Measurements from ENCODE around the gene POM121C. TPM values are rescaled to one million over a fixed set of nuclear protein-coding genes. Genes with fewer than 3 reads are reported as not detected.
"Not testable (repeated sequence)": the region's sequence is repeated elsewhere in the genome, so short reads cannot be mapped to it uniquely, and the experiment has no call there.

Gene POM121C
- total and polyA plus RNA-seq, 10 of the 15 experiments (the other 5 are each of a cell fraction or from before 2014, with no cell fraction given) = 6.3 to 62.8 (median 17.1) TPM

- H3K4me1 ChIP-seq (ENCODE audit: control insufficient read depth, insufficient read depth, low read length); H3K36me3 ChIP-seq (ENCODE audit: control insufficient read depth in 2 of 2, insufficient read depth in 2 of 2, low read length in 1 of 2); H3K4me2 ChIP-seq (ENCODE audit: control insufficient read depth, insufficient read depth); SMC1A ChIA-PET (ENCODE audit: uncharacterized antibody, unreplicated experiment); intact Hi-C loops (cut with micrococcal nuclease; ENCODE audit: unreplicated experiment); H4K20me1 ChIP-seq (ENCODE audit: control insufficient read depth, insufficient read depth); POLR2A ChIA-PET; H3K27ac ChIP-seq (ENCODE audit: control insufficient read depth, insufficient read depth); FAIRE-seq; BruUV-seq (replicated peaks); H2AFZ ChIP-seq (ENCODE audit: control insufficient read depth, low read depth, low read length); H3K27me3 ChIP-seq (replicated peaks in 1 of 2; ENCODE audit: control insufficient read depth in 2 of 2, insufficient read depth in 2 of 2, low read length in 1 of 2); H3K79me2 ChIP-seq (ENCODE audit: control insufficient read depth, insufficient read depth, low read length); H3K4me3 ChIP-seq; CTCF ChIA-PET; in situ Hi-C loops (cut with MboI); DNase-seq (ENCODE audit: low read depth, low spot score); ATAC-seq; H3K9ac ChIP-seq (ENCODE audit: control insufficient read depth, insufficient read depth, low read length); H3K9me3 ChIP-seq (replicated peaks; ENCODE audit: control insufficient read depth, insufficient read depth, low read length); RAD21 ChIA-PET (ENCODE audit: unreplicated experiment): not testable (repeated sequence)
- WGBS (ENCODE audit: insufficient coverage, insufficient replicate concordance, low lambda C conversion rate, missing lambda C conversion rate) = no CpG with 5 or more reads among the region's 2 CpGs
Measured at GRCh38 chr7:75397865-75398264, 88.2 kb downstream of the POM121C start.

- POLR2A ChIA-PET; H4K20me1 ChIP-seq (ENCODE audit: control insufficient read depth, insufficient read depth); ATAC-seq; H3K36me3 ChIP-seq (ENCODE audit: control insufficient read depth in 2 of 2, insufficient read depth in 2 of 2, low read length in 1 of 2); in situ Hi-C loops (cut with MboI); CTCF ChIA-PET; DNase-seq (ENCODE audit: low read depth, low spot score); H3K4me3 ChIP-seq; BruUV-seq (replicated peaks); H3K27ac ChIP-seq (ENCODE audit: control insufficient read depth, insufficient read depth); H3K9ac ChIP-seq (ENCODE audit: control insufficient read depth, insufficient read depth, low read length); H3K4me2 ChIP-seq (ENCODE audit: control insufficient read depth, insufficient read depth); H3K79me2 ChIP-seq (ENCODE audit: control insufficient read depth, insufficient read depth, low read length); intact Hi-C loops (cut with micrococcal nuclease; ENCODE audit: unreplicated experiment); H3K27me3 ChIP-seq (replicated peaks in 1 of 2; ENCODE audit: control insufficient read depth in 2 of 2, insufficient read depth in 2 of 2, low read length in 1 of 2); H3K4me1 ChIP-seq (ENCODE audit: control insufficient read depth, insufficient read depth, low read length); RAD21 ChIA-PET (ENCODE audit: unreplicated experiment); SMC1A ChIA-PET (ENCODE audit: uncharacterized antibody, unreplicated experiment); H3K9me3 ChIP-seq (replicated peaks; ENCODE audit: control insufficient read depth, insufficient read depth, low read length); FAIRE-seq; H2AFZ ChIP-seq (ENCODE audit: control insufficient read depth, low read depth, low read length): not testable (repeated sequence)
- no CpG with 5 or more reads among the region's 34 CpGs for WGBS (ENCODE audit: insufficient coverage, insufficient replicate concordance, low lambda C conversion rate, missing lambda C conversion rate)
Measured at GRCh38 chr7:75395329-75395728, 90.8 kb downstream of the POM121C start, which contains the start of gene TRIM73. TSS of gene TRIM73 (plus strand) at chr7:75395629. CDS start at chr7:75398934, 3,305 bp downstream.

DNA sequence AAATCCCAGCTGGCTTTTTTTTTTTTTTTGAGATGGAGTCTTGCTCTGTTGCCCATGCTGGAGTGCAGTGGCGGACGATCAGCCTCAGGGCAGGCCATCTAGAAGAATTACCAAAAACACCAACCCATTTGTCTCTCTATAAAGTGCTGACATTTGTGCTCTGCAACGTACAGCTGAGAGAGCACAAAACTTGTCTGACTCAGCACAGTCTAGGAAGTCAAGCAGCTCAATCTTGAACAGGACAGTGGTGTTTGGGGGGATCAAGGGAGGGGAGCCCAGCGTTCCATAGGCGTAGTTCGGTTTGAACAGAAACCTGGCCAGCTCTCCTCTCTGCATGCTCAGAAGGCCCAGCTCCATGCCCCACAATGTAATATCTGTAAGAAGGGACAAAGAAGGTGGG, 92.9 kb downstream of the POM121C start:
- H3K9ac ChIP-seq (ENCODE audit: control insufficient read depth, insufficient read depth, low read length) = not testable (repeated sequence)

DNA sequence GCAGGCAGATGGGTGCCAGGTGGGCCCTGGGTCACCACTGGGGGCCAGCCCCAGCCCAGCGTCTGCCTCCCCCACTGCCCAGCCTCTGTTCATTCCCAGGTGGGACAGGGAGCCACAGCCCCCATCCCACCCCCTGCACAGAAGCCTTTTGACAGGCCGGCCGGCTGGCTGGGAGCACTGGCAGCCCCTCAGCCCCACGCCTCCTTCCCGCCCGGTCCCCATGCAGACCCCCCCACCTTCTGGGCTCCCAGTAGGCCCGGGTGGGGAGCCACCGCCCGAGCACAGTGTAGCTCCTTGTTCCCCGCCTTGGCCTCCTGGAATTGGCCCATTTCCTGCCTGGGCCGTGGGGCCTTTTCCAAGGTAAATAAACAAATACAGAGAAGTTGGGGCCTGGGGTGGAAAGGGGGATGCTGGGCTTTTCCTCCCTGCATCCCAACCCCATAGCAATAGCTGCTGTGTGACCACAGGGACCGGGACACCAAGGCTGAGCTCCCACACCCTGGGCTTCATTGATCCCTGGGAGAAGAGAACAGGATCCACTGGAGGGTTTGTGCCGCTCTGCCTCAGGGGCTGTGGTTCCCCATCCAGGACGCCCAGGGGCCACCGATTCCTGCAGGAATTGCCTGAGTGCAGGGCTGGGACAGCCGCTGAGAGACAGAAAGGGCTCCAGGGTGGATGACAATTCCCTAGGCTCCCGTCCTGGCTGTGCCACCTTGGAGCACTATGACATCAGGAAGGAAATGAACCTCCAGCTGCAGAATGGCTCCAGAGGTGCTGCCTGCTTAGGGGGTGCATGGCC, 111.4 kb downstream of the POM121C start:
- SMC1A ChIA-PET (ENCODE audit: uncharacterized antibody, unreplicated experiment); in situ Hi-C loops (cut with MboI); H3K4me1 ChIP-seq (ENCODE audit: control insufficient read depth, insufficient read depth, low read length); H3K27me3 ChIP-seq (replicated peaks in 1 of 2; ENCODE audit: control insufficient read depth in 2 of 2, insufficient read depth in 2 of 2, low read length in 1 of 2); BruUV-seq (replicated peaks); DNase-seq (ENCODE audit: low read depth, low spot score); H3K4me2 ChIP-seq (ENCODE audit: control insufficient read depth, insufficient read depth); FAIRE-seq; H4K20me1 ChIP-seq (ENCODE audit: control insufficient read depth, insufficient read depth); POLR2A ChIA-PET; H3K9ac ChIP-seq (ENCODE audit: control insufficient read depth, insufficient read depth, low read length); H3K27ac ChIP-seq (ENCODE audit: control insufficient read depth, insufficient read depth); H2AFZ ChIP-seq (ENCODE audit: control insufficient read depth, low read depth, low read length); intact Hi-C loops (cut with micrococcal nuclease; ENCODE audit: unreplicated experiment); H3K79me2 ChIP-seq (ENCODE audit: control insufficient read depth, insufficient read depth, low read length); H3K9me3 ChIP-seq (replicated peaks; ENCODE audit: control insufficient read depth, insufficient read depth, low read length); CTCF ChIA-PET; ATAC-seq; H3K4me3 ChIP-seq; RAD21 ChIA-PET (ENCODE audit: unreplicated experiment); H3K36me3 ChIP-seq (ENCODE audit: control insufficient read depth in 2 of 2, insufficient read depth in 2 of 2, low read length in 1 of 2): not testable (repeated sequence)
- WGBS (ENCODE audit: insufficient coverage, insufficient replicate concordance, low lambda C conversion rate, missing lambda C conversion rate) = no CpG with 5 or more reads among the region's 17 CpGs

More for the DNA sequence above, 92.9 kb downstream of the POM121C start:
- H4K20me1 ChIP-seq (ENCODE audit: control insufficient read depth, insufficient read depth); H3K4me2 ChIP-seq (ENCODE audit: control insufficient read depth, insufficient read depth); BruUV-seq (replicated peaks); in situ Hi-C loops (cut with MboI); H3K79me2 ChIP-seq (ENCODE audit: control insufficient read depth, insufficient read depth, low read length); DNase-seq (ENCODE audit: low read depth, low spot score); H3K4me1 ChIP-seq (ENCODE audit: control insufficient read depth, insufficient read depth, low read length); H3K36me3 ChIP-seq (ENCODE audit: control insufficient read depth in 2 of 2, insufficient read depth in 2 of 2, low read length in 1 of 2); H3K4me3 ChIP-seq; H3K9me3 ChIP-seq (replicated peaks; ENCODE audit: control insufficient read depth, insufficient read depth, low read length); H3K27ac ChIP-seq (ENCODE audit: control insufficient read depth, insufficient read depth); POLR2A ChIA-PET; SMC1A ChIA-PET (ENCODE audit: uncharacterized antibody, unreplicated experiment); RAD21 ChIA-PET (ENCODE audit: unreplicated experiment); H2AFZ ChIP-seq (ENCODE audit: control insufficient read depth, low read depth, low read length); intact Hi-C loops (cut with micrococcal nuclease; ENCODE audit: unreplicated experiment); ATAC-seq; CTCF ChIA-PET; H3K27me3 ChIP-seq (replicated peaks in 1 of 2; ENCODE audit: control insufficient read depth in 2 of 2, insufficient read depth in 2 of 2, low read length in 1 of 2); FAIRE-seq: not testable (repeated sequence)
- no CpG with 5 or more reads among the region's 6 CpGs for WGBS (ENCODE audit: insufficient coverage, insufficient replicate concordance, low lambda C conversion rate, missing lambda C conversion rate)
